OCI-LY3 (cell line): ENCODE measurements around the gene ATP10A.

Source experiments
- H2AFZ ChIP-seq: fragments of 200-600, 300-600 bp; shearing (Covaris generic); 2 replicates; pipeline ENCODE4 v1.6.0; 2014; ENCODE audit warnings: antibody characterized with exemption, low read depth, low read length
- H3K27ac ChIP-seq: fragments of 200-600, 300-600 bp; sonication (generic); 2 replicates; pipeline ENCODE4 v1.5.1; 2014; ENCODE audit warnings: mild to moderate bottlenecking, low read length, moderate library complexity, mixed read lengths
- H3K27me3 ChIP-seq: fragments of 200-600, 300-600 bp; sonication (generic); 2 replicates; pipeline ENCODE4 v1.6.1; 2014; ENCODE audit warnings: low read depth, low read length, mixed read lengths
- H3K36me3 ChIP-seq: fragments of 200-600, 300-600 bp; sonication (generic); replicated peaks from 2 replicates; pipeline ENCODE3; 2014; ENCODE audit warnings: low read depth, low read length, mixed read lengths
- H3K4me1 ChIP-seq: fragments of 300-600, 200-600 bp; sonication (generic); 2 replicates; pipeline ENCODE4 v1.6.1; 2014; ENCODE audit warnings: low read length, mixed read lengths
- H3K4me2 ChIP-seq: fragments of 200-600, 300-600 bp; sonication (generic); 2 replicates; pipeline ENCODE4 v1.6.1; 2014; ENCODE audit warnings: low read length, mixed read lengths
- H3K4me3 ChIP-seq: fragments of 300-600, 200-600 bp; sonication (generic); 2 replicates; pipeline ENCODE4 v1.5.1; 2014; ENCODE audit warnings: antibody characterized with exemption, mild to moderate bottlenecking, low read length, moderate library complexity
- H3K79me2 ChIP-seq: fragments of 300-600, 200-600 bp; shearing (Covaris generic); 2 replicates; pipeline ENCODE4 v1.6.1; 2014; ENCODE audit warnings: mild to moderate bottlenecking, low read length, mixed read lengths
- H3K9ac ChIP-seq: fragments of 300-600, 200-600 bp; shearing (Covaris generic); 2 replicates; pipeline ENCODE4 v1.6.0; 2014; ENCODE audit warnings: mild to moderate bottlenecking, low read length, moderate library complexity
- H3K9me3 ChIP-seq: fragments of 200-600, 300-600 bp; shearing (Covaris generic); 2 replicates; pipeline ENCODE4 v1.6.1; 2014; ENCODE audit warnings: low read length, mixed read lengths; ENCODE audit not compliant: insufficient read depth
- H4K20me1 ChIP-seq: fragments of 200-600, 300-600 bp; sonication (generic); 2 replicates; pipeline ENCODE4 v1.6.1; 2016; ENCODE audit warnings: low read length, mixed read lengths; ENCODE audit not compliant: insufficient read depth
- EZH2phosphoT487 ChIP-seq: fragments of 200-600 bp; shearing (Covaris generic); IDR thresholded peaks from 2 replicates; pipeline ENCODE4 v1.6.1; 2018; ENCODE audit warnings: antibody characterized with exemption, mixed run types, low read depth
- TF ChIP-seq, protein P1 (sequence below): fragments of 200-600, 300-600 bp; sonication (generic); IDR thresholded peaks from 2 replicates; pipeline ENCODE4 v1.5.1; 2014; ENCODE audit warnings: antibody characterized with exemption, low read length, low read depth

The ATP10A gene

DNA sequence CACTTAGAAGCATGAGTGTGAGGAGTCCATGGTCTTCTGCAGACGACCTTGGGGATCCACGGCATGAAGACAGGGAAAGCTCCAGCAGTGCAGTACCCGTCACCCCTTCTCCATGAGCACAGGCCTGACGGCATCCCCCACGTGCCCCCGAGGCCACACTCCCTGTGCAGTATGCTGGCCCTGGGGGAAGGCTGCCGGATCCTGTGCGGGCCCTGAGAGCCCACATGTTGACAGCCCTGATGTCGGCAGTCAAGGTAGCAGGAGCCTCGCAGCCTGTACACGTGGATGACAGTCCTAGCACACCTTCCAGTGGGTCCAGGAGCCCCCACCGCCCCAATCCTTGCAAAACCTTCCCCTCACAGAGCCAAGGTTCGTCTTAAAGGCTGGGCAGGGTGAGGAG is 195.3 kb downstream of the ATP10A start:
- Histone ChIP-seq H3K79me2 (no peaks in the 10 kb centered on the region), H4K20me1 (no peaks in the 10 kb centered on the region), H3K4me2 (no peak overlapping the region), H3K9me3 (no peaks in the 10 kb centered on the region), H3K9ac (no peak overlapping the region), H3K36me3 (no peaks in the 10 kb centered on the region), H3K4me3 (no peak overlapping the region), H3K27ac (no peak overlapping the region), H3K27me3 (no peaks in the 10 kb centered on the region), H3K4me1 (no peaks in the 10 kb centered on the region), H2AFZ (no peak overlapping the region)
- TF ChIP-seq, protein P1, sequence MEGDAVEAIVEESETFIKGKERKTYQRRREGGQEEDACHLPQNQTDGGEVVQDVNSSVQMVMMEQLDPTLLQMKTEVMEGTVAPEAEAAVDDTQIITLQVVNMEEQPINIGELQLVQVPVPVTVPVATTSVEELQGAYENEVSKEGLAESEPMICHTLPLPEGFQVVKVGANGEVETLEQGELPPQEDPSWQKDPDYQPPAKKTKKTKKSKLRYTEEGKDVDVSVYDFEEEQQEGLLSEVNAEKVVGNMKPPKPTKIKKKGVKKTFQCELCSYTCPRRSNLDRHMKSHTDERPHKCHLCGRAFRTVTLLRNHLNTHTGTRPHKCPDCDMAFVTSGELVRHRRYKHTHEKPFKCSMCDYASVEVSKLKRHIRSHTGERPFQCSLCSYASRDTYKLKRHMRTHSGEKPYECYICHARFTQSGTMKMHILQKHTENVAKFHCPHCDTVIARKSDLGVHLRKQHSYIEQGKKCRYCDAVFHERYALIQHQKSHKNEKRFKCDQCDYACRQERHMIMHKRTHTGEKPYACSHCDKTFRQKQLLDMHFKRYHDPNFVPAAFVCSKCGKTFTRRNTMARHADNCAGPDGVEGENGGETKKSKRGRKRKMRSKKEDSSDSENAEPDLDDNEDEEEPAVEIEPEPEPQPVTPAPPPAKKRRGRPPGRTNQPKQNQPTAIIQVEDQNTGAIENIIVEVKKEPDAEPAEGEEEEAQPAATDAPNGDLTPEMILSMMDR = no peak
- no peak for TF ChIP-seq EZH2phosphoT487

DNA sequence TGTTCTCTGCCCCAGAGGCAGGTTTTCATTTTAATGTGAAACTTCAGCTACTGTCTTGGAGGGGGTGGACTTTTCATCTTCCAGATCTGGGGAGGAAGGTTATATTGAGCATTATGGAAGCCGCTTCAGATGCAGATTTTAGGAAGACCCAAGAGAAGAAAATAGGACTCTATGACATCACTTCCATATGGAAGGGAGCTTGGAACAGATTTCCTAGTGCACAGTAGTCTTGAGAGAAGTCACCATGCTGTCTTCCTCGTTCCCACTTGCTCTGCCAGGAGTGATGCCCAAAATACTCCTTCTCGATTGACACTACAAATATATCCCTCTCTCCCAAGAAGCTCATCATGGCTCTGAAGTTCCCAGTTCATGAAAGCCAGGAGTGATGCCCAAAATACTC is 197.2 kb downstream of the ATP10A start:
- TF ChIP-seq EZH2phosphoT487 = no peak
- TF ChIP-seq, protein P1 = no peak
- no peaks in the 10 kb centered on the region for H3K9me3 ChIP-seq
- no peaks in the 10 kb centered on the region for H3K27me3 ChIP-seq
- H4K20me1 ChIP-seq = no peaks in the 10 kb centered on the region
- H3K79me2 ChIP-seq = no peaks in the 10 kb centered on the region
- no peaks in the 10 kb centered on the region for H3K4me1 ChIP-seq
- no peaks in the 10 kb centered on the region for H3K36me3 ChIP-seq
- no peak overlapping the region for H3K9ac ChIP-seq
- H3K4me2 ChIP-seq = no peak overlapping the region
- no peak overlapping the region for H3K4me3 ChIP-seq
- no peak overlapping the region for H3K27ac ChIP-seq
- H2AFZ ChIP-seq = no peak overlapping the region

DNA sequence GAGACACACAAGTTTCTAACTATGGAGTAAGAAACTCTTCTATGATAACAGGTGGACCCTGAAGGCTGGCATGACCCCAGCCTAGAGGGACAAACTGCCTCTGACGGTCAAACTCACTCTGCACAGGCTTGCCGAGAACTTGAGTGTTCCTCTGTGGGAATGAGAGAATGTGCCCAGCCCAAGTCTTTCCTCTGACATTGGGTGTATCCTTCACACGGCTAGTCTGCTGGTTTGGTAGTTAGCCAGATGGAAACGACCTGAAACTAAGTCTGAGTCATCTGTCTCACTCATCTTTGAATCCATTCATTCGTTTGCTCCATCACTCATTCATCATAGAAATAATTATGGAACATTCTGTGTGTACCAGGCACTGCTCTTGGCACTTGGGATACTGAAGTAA is 198.4 kb downstream of the ATP10A start:
- no peaks in the 10 kb centered on the region for H3K27me3 ChIP-seq
- no peak overlapping the region for H3K4me2 ChIP-seq
- TF ChIP-seq, protein P1 = no peak
- no peak for TF ChIP-seq EZH2phosphoT487

DNA sequence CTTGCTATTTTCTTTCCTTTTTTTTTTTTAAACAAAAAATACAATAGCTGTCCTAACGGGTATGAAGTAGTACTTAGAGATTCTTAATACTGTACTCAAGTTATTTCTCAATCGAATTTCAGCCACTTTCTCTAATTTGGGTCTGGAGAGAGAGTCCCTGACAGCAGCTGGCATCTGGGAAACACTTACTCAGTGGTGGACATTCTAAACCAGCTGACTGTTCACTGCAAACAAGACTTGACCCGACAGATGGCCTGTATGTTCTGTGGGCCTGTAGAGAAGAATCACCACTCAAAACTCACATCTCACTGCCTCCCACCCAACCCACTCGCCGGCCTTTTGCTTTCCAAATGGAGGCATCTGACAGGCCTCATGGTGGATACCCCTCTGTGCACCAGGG is 199.6 kb downstream of the ATP10A start:
- Histone ChIP-seq H3K4me2 (no peak overlapping the region), H2AFZ (no peak overlapping the region), H3K27ac (no peak overlapping the region), H3K4me1 (no peaks in the 10 kb centered on the region), H3K36me3 (no peaks in the 10 kb centered on the region), H3K4me3 (no peak overlapping the region), H3K9me3 (no peaks in the 10 kb centered on the region), H3K27me3 (no peaks in the 10 kb centered on the region), H3K79me2 (no peaks in the 10 kb centered on the region), H3K9ac (no peak overlapping the region), H4K20me1 (no peaks in the 10 kb centered on the region)
- TF ChIP-seq EZH2phosphoT487 = no peak
- TF ChIP-seq, protein P1 = no peak

More for the DNA sequence above, 198.4 kb downstream of the ATP10A start:
- no peaks in the 10 kb centered on the region for H4K20me1 ChIP-seq
- H3K27ac ChIP-seq = no peak overlapping the region
- no peak overlapping the region for H3K9ac ChIP-seq
- no peaks in the 10 kb centered on the region for H3K79me2 ChIP-seq
- H3K4me3 ChIP-seq = no peak overlapping the region
- H3K9me3 ChIP-seq = no peaks in the 10 kb centered on the region
- no peak overlapping the region for H2AFZ ChIP-seq
- no peaks in the 10 kb centered on the region for H3K36me3 ChIP-seq
- no peaks in the 10 kb centered on the region for H3K4me1 ChIP-seq
